Suppressor macrophage treated with lipopolysaccharide for 1 hour (primary cell): ENCODE results near the gene NHLH1.
"Not testable (repeated sequence)": the region's sequence is repeated elsewhere in the genome, so short reads cannot be mapped to it uniquely, and the experiment has no call there.

Experiments used
- DNase-seq, 3 donors: peaks; one replicate each; pipeline ENCODE4 v3.0.0-alpha.2; 2020 to 2022

The NHLH1 gene

GRCh38 chr1:160384812-160385211, 17.9 kb downstream of the NHLH1 start:
- DNase-seq: not testable (repeated sequence)

GRCh38 chr1:160388406-160388805, 21.5 kb downstream of the NHLH1 start:
- not testable (repeated sequence) for DNase-seq

- no peak for DNase-seq
Measured at GRCh38 chr1:160394673-160395072, 27.8 kb downstream of the NHLH1 start.

GRCh38 chr1:160397651-160398050, 30.8 kb downstream of the NHLH1 start:
- no peak for DNase-seq

- no peak for DNase-seq
Measured at GRCh38 chr1:160398823-160399222, 32.0 kb downstream of the NHLH1 start.

DNA sequence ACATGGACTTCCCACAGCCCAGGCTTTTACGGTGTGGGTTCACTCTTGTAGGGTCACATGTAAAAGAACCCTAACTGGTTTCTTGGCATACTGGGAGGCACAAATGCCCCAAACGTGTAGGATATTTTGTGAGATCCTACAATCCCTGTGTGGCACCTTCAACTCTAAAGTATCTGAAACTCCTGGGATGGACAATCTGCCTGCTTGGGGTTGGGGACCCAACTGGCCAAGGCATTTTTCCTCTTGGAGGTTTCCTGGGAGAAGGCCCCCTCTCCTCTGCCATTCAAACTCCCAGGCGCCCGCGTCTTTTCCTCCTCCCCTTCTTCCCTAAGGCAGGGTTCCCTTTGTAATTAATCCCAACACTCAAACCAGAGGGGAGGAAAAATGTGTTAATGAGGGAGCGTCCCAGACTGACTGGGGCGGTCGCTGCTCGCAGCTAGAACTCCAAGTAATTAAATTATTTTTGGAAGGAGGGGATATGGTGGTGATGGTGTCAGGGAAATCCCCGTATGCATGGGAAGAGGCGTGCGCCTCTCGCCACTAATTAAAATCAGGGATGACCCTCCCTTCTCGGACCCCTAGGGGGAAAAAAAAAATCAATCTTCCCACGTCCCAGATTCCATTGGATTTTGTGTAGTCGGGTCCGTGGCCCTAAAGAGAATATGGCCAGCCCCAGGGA, 32.8 kb downstream of the NHLH1 start:
- no peak for DNase-seq

GRCh38 chr1:160400223-160400645, 33.4 kb downstream of the NHLH1 start, which contains the start of gene VANGL2:
VANGL2 (plus strand) TSS chr1:160400564; CDS start chr1:160415838, 15,274 bp downstream.
- DNase-seq: peak; percentile 44 to 75 (median 51)

DNA sequence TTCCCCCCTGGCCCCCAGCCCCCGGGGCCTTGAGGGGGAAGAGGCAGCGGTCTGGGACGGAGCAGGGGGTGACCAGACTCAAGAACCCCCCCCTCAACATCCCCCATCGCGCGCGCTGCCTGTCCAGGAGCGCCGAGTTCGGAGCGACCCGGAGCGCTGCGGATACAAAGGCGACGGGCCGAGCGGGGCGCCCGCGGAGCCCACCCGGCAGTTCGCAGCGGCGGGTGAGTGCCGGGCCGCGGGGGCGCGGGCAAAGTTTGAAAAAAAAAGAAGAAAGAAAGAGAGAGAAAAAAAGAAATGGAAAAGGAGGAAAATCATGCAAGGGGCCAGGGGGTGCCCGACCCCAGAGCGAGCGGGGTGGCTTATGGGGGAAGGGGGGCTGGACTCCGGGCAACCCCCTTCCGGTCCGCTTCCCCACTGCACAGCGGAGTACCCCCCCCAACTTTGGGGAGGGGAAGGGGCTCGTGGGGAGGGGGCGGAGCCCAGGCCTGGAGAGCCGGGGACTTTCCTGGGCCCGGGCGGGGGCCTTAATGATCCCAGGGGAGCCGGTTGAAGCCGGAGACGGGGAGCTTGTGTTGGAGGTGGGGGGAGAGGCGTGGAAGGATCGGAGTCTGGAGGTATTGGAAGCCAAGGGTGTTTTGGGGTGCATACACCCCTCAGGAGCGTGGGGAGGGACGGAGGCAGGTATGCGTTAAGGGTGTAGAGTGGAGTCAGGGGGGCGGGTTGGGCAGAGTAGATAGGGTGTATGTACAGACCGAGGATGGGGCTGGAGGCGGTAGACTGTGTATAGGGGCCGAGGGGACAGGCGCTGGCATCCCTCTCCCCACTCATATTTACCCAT, 34.0 kb downstream of the NHLH1 start:
- peak in 1 of 3 donors; percentile 26 for DNase-seq

DNA sequence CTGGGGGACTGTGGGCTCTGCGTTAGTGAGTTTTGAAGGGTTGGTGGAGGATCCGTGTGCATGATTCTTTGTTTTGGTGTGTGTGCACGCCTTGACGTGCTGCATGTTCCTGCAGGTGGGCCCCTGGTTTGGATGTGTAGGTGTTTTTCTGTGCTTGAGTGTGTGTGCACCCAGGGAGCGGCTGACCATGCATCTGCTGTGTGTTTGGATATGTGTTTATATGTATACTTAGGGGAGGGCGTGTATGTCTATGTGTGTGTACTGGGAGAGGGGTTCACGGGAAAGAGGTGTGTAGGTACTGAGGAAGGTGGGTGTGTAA, 34.6 kb downstream of the NHLH1 start:
- DNase-seq: no peak

- no peak for DNase-seq
Measured at GRCh38 chr1:160402001-160402795, 35.3 kb downstream of the NHLH1 start.

GRCh38 chr1:160403244-160403643, 36.4 kb downstream of the NHLH1 start:
- no peak for DNase-seq

DNA sequence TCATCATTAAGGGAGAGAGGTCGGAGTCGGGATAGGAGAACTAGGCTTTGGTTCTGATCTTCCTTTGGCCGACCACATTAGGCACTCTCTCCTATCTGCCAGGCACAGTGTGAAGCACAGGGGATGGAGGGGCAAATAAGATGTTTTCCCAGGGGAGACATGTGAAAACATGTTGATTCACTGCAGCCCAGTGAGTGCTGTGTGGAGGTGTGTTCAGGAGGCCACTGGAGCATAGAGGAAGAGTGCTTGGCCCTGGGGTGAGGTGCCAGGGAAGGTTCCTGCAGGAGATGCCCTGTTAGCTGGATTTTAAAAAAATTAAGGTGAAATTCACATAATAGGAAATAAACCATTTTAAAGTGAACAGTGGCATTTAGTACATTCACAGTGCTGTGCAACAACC, 37.2 kb downstream of the NHLH1 start:
- DNase-seq: no peak

- DNase-seq: no peak
Measured at GRCh38 chr1:160405331-160405877, 38.5 kb downstream of the NHLH1 start.

DNA sequence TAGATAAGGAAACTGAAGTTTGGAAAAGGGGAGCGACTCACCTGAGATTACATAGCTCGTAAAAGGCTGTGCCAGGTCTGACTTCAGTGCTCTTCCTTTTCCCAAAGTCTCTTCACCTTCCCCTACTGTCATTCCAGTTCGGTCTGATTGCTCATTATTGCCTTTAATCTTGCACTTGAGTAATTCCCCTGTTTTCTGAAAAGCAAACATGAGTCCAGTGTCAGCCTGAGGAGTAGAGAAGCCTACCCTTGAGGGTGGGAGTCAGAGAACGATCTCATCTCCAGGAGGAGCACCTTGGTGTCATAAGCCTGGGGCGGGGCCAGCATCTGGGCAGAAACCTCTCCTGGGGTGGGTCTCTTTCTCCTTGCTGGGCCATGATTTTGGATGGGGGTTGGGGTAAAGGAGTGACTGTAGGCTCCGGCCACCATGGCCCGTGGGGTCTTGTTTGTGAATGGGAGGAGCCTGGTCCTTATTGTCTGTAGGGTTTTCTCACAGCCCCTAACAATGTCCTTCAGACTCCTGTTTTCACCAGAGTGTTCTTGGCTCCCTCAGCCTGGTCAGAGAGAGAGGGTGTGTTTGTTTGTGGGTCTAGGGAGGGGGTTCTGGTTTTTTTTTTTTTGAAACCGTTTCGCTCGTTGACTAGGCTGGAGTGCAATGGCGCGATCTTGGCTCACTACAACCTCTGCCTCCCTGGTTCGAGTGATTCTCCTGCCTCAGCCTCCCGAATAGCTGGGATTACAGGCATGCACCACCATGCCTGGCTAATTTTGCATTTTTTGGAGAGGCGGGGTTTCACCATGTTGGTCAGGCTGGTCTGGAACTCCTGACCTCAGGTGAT, 39.5 kb downstream of the NHLH1 start:
- DNase-seq: no peak

DNA sequence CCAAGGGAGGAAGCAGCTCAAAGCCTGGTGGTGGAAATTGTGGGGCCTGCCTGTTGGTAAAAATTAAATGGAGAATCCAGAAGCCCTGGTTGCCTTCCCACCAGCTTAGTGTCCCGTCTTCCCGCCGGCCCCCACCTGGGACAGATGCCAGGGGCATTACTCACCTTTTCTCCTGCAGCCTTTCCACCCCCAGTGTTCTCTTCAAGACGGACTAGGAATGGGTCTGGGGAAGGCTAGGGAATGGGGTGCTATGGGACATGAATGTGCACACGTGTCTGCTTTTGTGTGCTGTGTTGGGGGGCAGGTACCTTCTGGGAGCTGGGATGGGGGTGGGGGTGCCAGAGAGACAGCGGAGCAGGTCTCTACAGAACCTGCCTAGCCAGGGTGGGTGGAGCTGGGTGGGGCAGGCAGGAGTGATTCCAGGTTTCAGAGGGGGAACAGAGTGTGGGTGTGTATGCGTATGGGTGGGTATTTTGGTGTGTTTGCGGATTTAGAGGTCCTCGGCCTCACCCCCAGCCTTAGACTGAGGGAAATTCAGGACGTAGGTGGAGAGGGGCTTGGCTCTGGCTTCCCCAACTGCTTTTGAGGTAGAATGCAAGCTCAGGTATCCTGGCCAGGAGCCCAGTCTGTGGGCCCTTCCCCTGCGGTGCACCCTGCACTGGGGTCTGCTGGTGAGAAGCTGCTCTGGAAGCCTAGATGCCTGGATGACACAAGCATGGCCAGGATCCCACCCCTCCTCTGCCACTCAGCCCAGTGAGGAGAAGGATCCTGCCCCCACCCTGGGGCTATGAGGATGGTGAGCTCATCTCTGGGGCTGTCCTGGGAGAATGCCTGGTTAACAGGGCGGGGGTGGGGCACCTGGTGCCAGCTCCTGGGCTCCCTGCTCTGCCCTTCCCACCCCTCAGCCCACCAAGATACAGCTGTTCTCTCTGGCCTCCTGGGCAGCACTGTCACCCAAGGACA, 41.2 kb downstream of the NHLH1 start:
- no peak for DNase-seq

DNA sequence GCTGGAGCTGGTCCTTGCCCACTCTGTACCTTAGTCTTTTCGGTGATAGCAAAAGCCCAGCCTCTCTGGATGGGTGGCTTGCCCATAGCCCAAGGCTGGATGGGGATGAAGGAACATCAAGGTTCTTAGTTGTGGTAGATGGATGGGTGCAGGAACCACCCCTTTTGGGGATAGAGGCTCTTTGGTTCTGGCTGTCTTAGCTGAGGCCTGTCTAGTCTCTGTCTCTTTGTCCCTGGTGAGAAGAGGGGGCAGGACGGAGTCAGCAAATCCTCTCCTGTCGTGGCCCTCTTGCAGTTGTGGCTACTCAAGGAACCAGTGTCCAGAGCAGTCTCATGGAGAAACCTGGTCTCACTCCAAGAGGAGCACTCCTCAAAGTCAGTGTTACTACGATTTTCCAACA, 42.0 kb downstream of the NHLH1 start:
- no peak for DNase-seq

- DNase-seq: no peak
Measured at GRCh38 chr1:160409486-160409885, 42.6 kb downstream of the NHLH1 start.

GRCh38 chr1:160410406-160411005, 43.6 kb downstream of the NHLH1 start:
- no peak for DNase-seq

DNA sequence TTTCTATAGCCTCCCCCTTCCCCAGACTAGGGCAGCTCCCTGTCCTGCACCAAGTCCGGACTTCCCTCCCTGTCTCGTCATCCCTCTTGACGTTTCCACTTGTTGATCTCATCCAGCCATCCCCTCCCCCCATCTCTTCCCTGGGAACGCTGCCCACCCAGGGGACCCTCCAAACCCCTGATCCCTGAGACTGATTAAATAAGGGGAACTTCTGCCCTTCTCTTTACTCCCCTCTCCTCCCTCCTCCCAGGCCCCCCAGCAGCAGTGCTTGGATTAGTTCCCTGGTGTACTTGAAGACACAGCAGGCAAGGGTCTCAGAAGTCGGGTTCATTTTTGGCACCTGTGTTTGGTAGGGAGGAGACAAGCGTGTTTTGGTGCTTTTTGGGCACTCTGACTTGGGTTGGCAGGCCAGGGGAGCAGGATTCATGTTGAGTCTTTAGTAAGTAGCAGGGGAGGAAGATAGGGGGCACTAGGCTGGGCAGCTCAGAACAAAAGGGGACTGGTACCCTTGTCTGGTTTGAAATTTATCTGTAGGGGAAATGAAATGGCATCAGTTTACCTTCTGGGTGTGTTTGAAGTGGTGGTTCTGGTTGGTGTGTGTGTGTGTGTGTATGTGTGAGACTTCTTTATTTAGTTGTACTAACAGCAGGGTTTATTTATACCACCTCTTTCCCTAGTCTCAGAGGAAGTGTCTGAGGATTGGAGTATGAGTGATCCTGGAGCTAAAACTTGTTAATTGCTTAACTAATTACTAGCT, 44.6 kb downstream of the NHLH1 start:
- no peak for DNase-seq

DNA sequence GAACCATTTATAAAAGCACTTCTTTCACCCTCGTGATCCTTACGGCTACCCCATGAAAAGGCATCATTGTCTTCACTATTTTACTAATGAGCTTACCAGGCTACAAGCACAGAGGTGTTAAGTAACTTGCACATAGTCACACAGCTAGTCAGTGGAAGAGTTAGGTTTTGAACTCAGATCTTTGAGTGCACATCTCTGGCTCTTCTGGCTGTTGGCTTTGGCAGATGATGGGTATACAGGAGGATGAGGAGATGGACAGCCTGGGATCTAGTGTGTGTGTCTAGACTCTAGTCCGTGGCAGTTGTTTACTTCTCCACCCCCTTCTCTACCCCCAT, 45.1 kb downstream of the NHLH1 start:
- DNase-seq: no peak
